Uterus (tissue), 2 donors: ENCODE data around the gene PANK4.

ENCODE experiments used
- POLR2A ChIP-seq, 2 donors: fragments of 450-650 bp; IDR thresholded peaks; one replicate each; pipeline ENCODE4 v1.6.1; 2016; ENCODE audit warnings: antibody characterized with exemption in 2 of 2, mild to moderate bottlenecking in 1 of 2, moderate library complexity in 1 of 2
- TF ChIP-seq, protein P1 (sequence below), 4 experiments: fragments of 200-600 bp in 2 of 4; fragments of 450-650 bp in 2 of 4; sonication (generic) in 2 of 4; IDR thresholded peaks; one replicate each; pipeline ENCODE4 v1.5.1; 2016 to 2019; ENCODE audit warnings: antibody characterized with exemption in 4 of 4, mild to moderate bottlenecking in 2 of 4, moderate library complexity in 1 of 4

DNA sequence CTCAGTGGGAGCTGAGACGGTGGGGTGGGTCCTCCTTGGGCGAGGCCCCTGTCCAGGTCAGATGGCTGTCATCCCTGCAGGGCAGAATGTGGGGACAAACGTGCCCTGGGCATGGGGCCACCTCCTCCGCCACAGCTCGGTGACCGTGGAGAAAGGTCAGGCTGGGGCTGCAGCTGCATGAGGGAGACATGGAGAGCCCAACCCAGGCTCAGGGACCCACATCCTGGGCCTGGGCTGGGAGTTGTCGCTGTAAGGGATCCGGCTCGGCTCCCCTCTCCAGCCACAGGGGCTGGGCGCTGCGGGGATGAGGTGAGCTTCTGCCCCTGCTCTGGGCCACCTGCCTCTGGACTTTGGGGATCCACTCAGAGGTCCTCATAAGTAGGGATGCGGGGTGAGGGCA, 50.8 kb downstream of the PANK4 start:
- TF ChIP-seq, protein P1, sequence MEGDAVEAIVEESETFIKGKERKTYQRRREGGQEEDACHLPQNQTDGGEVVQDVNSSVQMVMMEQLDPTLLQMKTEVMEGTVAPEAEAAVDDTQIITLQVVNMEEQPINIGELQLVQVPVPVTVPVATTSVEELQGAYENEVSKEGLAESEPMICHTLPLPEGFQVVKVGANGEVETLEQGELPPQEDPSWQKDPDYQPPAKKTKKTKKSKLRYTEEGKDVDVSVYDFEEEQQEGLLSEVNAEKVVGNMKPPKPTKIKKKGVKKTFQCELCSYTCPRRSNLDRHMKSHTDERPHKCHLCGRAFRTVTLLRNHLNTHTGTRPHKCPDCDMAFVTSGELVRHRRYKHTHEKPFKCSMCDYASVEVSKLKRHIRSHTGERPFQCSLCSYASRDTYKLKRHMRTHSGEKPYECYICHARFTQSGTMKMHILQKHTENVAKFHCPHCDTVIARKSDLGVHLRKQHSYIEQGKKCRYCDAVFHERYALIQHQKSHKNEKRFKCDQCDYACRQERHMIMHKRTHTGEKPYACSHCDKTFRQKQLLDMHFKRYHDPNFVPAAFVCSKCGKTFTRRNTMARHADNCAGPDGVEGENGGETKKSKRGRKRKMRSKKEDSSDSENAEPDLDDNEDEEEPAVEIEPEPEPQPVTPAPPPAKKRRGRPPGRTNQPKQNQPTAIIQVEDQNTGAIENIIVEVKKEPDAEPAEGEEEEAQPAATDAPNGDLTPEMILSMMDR (IDR thresholded peaks at IDR 0.05): no peak
- TF ChIP-seq POLR2A (IDR thresholded peaks at IDR 0.05): no peak
